NCI-H1048 (cell line): Measurements from ENCODE around the gene ARNT2.

Experiments used
- DNase-seq: peaks from one replicate; lab custom pipeline; 2025; lab: John Stamatoyannopoulos, UW

ARNT2 gene

GRCh38 chr15:80576519-80577090 is 172.4 kb downstream of the ARNT2 start:
- DNase-seq, result no peak

- DNase-seq, result no peak
These were observed 173.5 kb downstream of the ARNT2 start for GRCh38 chr15:80577552-80578205.

- no peak for DNase-seq
These were observed 174.0 kb downstream of the ARNT2 start for GRCh38 chr15:80578206-80578595.

- DNase-seq, result no peak
These were observed 174.7 kb downstream of the ARNT2 start for GRCh38 chr15:80578871-80579270.

- no peak for DNase-seq
These were observed 175.4 kb downstream of the ARNT2 start for GRCh38 chr15:80579611-80580010.

- no peak for DNase-seq
These were observed 175.9 kb downstream of the ARNT2 start for GRCh38 chr15:80580106-80580505.

- no peak for DNase-seq
These were observed 176.5 kb downstream of the ARNT2 start for GRCh38 chr15:80580536-80581260.

GRCh38 chr15:80581976-80582375 is 177.8 kb downstream of the ARNT2 start:
- DNase-seq, result no peak

GRCh38 chr15:80582816-80583423 is 178.7 kb downstream of the ARNT2 start:
- no peak for DNase-seq

GRCh38 chr15:80584561-80584964 is 180.4 kb downstream of the ARNT2 start:
- DNase-seq, result no peak

- no peak for DNase-seq
These were observed 180.9 kb downstream of the ARNT2 start for GRCh38 chr15:80584973-80585525.

GRCh38 chr15:80585544-80586018 is 181.4 kb downstream of the ARNT2 start:
- no peak for DNase-seq

GRCh38 chr15:80586161-80586560 is 182.0 kb downstream of the ARNT2 start:
- DNase-seq, result no peak

- no peak for DNase-seq
These were observed 182.8 kb downstream of the ARNT2 start for GRCh38 chr15:80587007-80587406.

- no peak for DNase-seq
These were observed 183.8 kb downstream of the ARNT2 start for GRCh38 chr15:80587816-80588456.

GRCh38 chr15:80588801-80589200 is 184.6 kb downstream of the ARNT2 start:
- DNase-seq, result no peak

- no peak for DNase-seq
These were observed 186.7 kb downstream of the ARNT2 start for GRCh38 chr15:80590761-80591355.

GRCh38 chr15:80591471-80591870 is 187.3 kb downstream of the ARNT2 start:
- DNase-seq, result no peak

- DNase-seq, result no peak
These were observed 188.0 kb downstream of the ARNT2 start for GRCh38 chr15:80591938-80592825.

GRCh38 chr15:80593486-80594030 is 189.4 kb downstream of the ARNT2 start:
- DNase-seq, result no peak
